ENCODE results near the gene DICER1.

DNA sequence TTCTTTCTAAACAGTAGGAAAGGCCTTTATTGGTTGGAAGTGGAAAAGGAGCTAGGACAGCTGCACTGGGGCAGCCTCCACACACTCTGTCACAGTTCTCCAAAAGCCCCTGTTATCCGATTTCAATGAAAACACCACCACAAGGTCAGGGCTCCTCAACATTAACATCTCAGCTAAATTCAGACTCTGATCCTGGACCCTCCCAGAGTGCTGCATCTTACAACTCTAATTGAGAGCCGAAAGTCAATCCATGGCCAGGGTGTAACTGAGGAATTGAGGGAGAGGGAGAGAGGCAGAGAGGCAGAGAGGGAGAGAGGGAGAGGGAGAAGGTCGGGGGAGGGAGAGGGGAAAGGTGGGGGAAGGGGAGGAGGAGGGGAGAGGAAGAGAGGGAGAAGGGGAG, 32.1 kb downstream of the DICER1 start:
- TF ChIP-seq POLR2A (IDR thresholded peaks at IDR 0.05; ENCODE audit: low read depth, low read length): no peak
- no peak for TF ChIP-seq TAF1 (IDR thresholded peaks at IDR 0.05; ENCODE audit: low read depth, low read length)
- no peak for TF ChIP-seq POLR2AphosphoS5 (IDR thresholded peaks at IDR 0.05; ENCODE audit: low read depth, low read length)
- no peak for TF ChIP-seq SPI1 (IDR thresholded peaks at IDR 0.05; ENCODE audit: low read depth, low read length)
- TF ChIP-seq PAX5 (IDR thresholded peaks at IDR 0.05; ENCODE audit: insufficient read depth, low read length, severe bottlenecking): no peak

Data from GM12891 (cell line).